Anterior cingulate cortex (tissue), 58 donors: ENCODE data around the gene CHMP1B.
A peak's percentile ranks its signal among the peaks of the same experiment; 100 is the strongest.
"Not testable (repeated sequence)": the region's sequence is repeated elsewhere in the genome, so short reads cannot be mapped to it uniquely, and the experiment has no call there.

Experiments used
- DNase-seq, 58 donors: peaks; one replicate each; lab custom pipeline; 2025; lab: John Stamatoyannopoulos, UW

The CHMP1B gene

GRCh38 chr18:11892438-11892837 lies 41.2 kb downstream of the CHMP1B start:
- not testable (repeated sequence) for DNase-seq

- DNase-seq: no peak
Observed at GRCh38 chr18:11897781-11898180, 46.6 kb downstream of the CHMP1B start.

GRCh38 chr18:11899063-11899462 lies 47.9 kb downstream of the CHMP1B start:
- peak in 1 of 58 donors; percentile 11 for DNase-seq

- no peak for DNase-seq
Observed at GRCh38 chr18:11901826-11902438, 50.7 kb downstream of the CHMP1B start.

GRCh38 chr18:11902522-11903292 lies 51.5 kb downstream of the CHMP1B start:
- peak in 21 of 58 donors; percentile 2 to 42 (median 9) for DNase-seq
